ENCODE results near the gene MAP2K4. TPM values are rescaled to one million over a fixed set of nuclear protein-coding genes. Genes with fewer than 3 reads are reported as not detected.

MAP2K4 gene
- total and polyA plus RNA-seq, 2 experiments from 2014 or later, result 43.4 to 76.9 TPM

GRCh38 chr17:12178644-12179330, 158.1 kb downstream of the MAP2K4 start:
- peaks cover 9% of the 10 kb centered on the region for H3K4me1 ChIP-seq (ENCODE audit: low read depth)
- H3K27me3 ChIP-seq, result no peaks in the 10 kb centered on the region
- DNase-seq (ENCODE audit: low read depth in 1 of 2, low spot score in 1 of 2), result no peak
- no peak for TF ChIP-seq CTCF (IDR thresholded peaks at IDR 0.05; ENCODE audit: low read depth, low read length)
- no peak overlapping the region for H3K27ac ChIP-seq
- H3K36me3 ChIP-seq, result no peaks in the 10 kb centered on the region
- H3K9me3 ChIP-seq (ENCODE audit: low read depth), result no peaks in the 10 kb centered on the region
- H3K4me3 ChIP-seq, result no peak overlapping the region

GRCh38 chr17:12180644-12181261, 160.1 kb downstream of the MAP2K4 start:
- Histone ChIP-seq H3K4me3 (no peak overlapping the region), H3K4me1 (ENCODE audit: low read depth) (peaks cover 9% of the 10 kb centered on the region), H3K27ac (peak overlapping the region; percentile 73), H3K9me3 (ENCODE audit: low read depth) (no peaks in the 10 kb centered on the region), H3K27me3 (no peaks in the 10 kb centered on the region), H3K36me3 (no peaks in the 10 kb centered on the region)
- peak; percentile 77 for TF ChIP-seq CTCF (IDR thresholded peaks at IDR 0.05; ENCODE audit: low read depth, low read length)
- peak; percentile 71 to 83 for DNase-seq (ENCODE audit: low read depth in 1 of 2, low spot score in 1 of 2)

- H3K4me3 ChIP-seq, result no peak overlapping the region
- no peaks in the 10 kb centered on the region for H3K9me3 ChIP-seq (ENCODE audit: low read depth)
- H3K36me3 ChIP-seq, result no peaks in the 10 kb centered on the region
- no peaks in the 10 kb centered on the region for H3K27me3 ChIP-seq
- no peak for DNase-seq (ENCODE audit: low read depth in 1 of 2, low spot score in 1 of 2)
- H3K27ac ChIP-seq, result no peak overlapping the region
- no peaks in the 10 kb centered on the region for H3K4me1 ChIP-seq (ENCODE audit: low read depth)
- TF ChIP-seq CTCF (IDR thresholded peaks at IDR 0.05; ENCODE audit: low read depth, low read length), result no peak
Measured at GRCh38 chr17:12187658-12188057, 167.0 kb downstream of the MAP2K4 start.

- no peak for TF ChIP-seq CTCF (IDR thresholded peaks at IDR 0.05; ENCODE audit: low read depth, low read length)
- DNase-seq (ENCODE audit: low read depth in 1 of 2, low spot score in 1 of 2), result no peak
- no peaks in the 10 kb centered on the region for H3K4me1 ChIP-seq (ENCODE audit: low read depth)
- H3K4me3 ChIP-seq, result no peak overlapping the region
- H3K27ac ChIP-seq, result no peak overlapping the region
- H3K36me3 ChIP-seq, result no peaks in the 10 kb centered on the region
- no peaks in the 10 kb centered on the region for H3K9me3 ChIP-seq (ENCODE audit: low read depth)
- no peaks in the 10 kb centered on the region for H3K27me3 ChIP-seq
Measured at GRCh38 chr17:12193144-12193735, 172.6 kb downstream of the MAP2K4 start.

Other genes starting within 250 kb of the MAP2K4 start
- 10.7 TPM in 2 replicates for gene ZNF18, start 23.4 kb upstream of the MAP2K4 start, total RNA-seq
- 9.9 and 13.6 TPM in 2 replicates for gene ZNF18, start 23.4 kb upstream of the MAP2K4 start, polyA plus RNA-seq

Measured in cardiac muscle cell (in vitro differentiated cells and primary cell).